Thyroid gland (tissue), 4 donors: ENCODE measurements around the gene ORMDL3.

ENCODE experiments used
- CTCF ChIP-seq, 6 experiments: fragments of 200-600 bp in 3 of 6; fragments of 450-650 bp in 3 of 6; sonication (generic) in 3 of 6; IDR thresholded peaks; one replicate each; pipeline ENCODE4 v1.5.1; 2016 to 2019; ENCODE audit warnings: antibody characterized with exemption in 6 of 6, mild to moderate bottlenecking in 2 of 6, inconsistent platforms in 1 of 6, moderate library complexity in 1 of 6
- POLR2A ChIP-seq, 2 donors: fragments of 450-650 bp; IDR thresholded peaks; one replicate each; pipeline ENCODE4 v1.6.1; 2017; ENCODE audit warnings: antibody characterized with exemption in 2 of 2, mild to moderate bottlenecking in 2 of 2, moderate library complexity in 1 of 2

- no peak for TF ChIP-seq CTCF (IDR thresholded peaks at IDR 0.05)
- TF ChIP-seq POLR2A (IDR thresholded peaks at IDR 0.05) = no peak
Observed at GRCh38 chr17:39968761-39969160, 41.4 kb upstream of the ORMDL3 start.
